ENCODE results near the gene DLX6.

The DLX6 gene

GRCh38 chr7:96995406-96996110, 9.8 kb upstream of the DLX6 start:
- no peak for DNase-seq (ENCODE audit: low read depth)

- DNase-seq (ENCODE audit: low read depth) = no peak
Observed at GRCh38 chr7:96996111-96996957, 9.0 kb upstream of the DLX6 start.

GRCh38 chr7:96996958-96997511, 8.3 kb upstream of the DLX6 start:
- no peak for DNase-seq (ENCODE audit: low read depth)

GRCh38 chr7:96997512-96998032, 7.8 kb upstream of the DLX6 start:
- DNase-seq (ENCODE audit: low read depth) = no peak

GRCh38 chr7:96998333-96998732, 7.0 kb upstream of the DLX6 start:
- no peak for DNase-seq (ENCODE audit: low read depth)

- no peak for DNase-seq (ENCODE audit: low read depth)
Observed at GRCh38 chr7:96998744-96999143, 6.6 kb upstream of the DLX6 start.

- DNase-seq (ENCODE audit: low read depth) = no peak
Observed at GRCh38 chr7:97001221-97001620, 4.1 kb upstream of the DLX6 start.

- DNase-seq (ENCODE audit: low read depth) = no peak
Observed at GRCh38 chr7:97001656-97002554, 3.4 kb upstream of the DLX6 start.

GRCh38 chr7:97002555-97003261, 2.6 kb upstream of the DLX6 start:
- DNase-seq (ENCODE audit: low read depth) = no peak

GRCh38 chr7:97003262-97004246, 1.8 kb upstream of the DLX6 start:
- no peak for DNase-seq (ENCODE audit: low read depth)

GRCh38 chr7:97004247-97005182, 838 bp upstream of the DLX6 start:
- no peak for DNase-seq (ENCODE audit: low read depth)

GRCh38 chr7:97006055-97006815, 882 bp downstream of the DLX6 start:
- no peak for DNase-seq (ENCODE audit: low read depth)

- DNase-seq (ENCODE audit: low read depth) = no peak
Observed at GRCh38 chr7:97006816-97007582, 1.6 kb downstream of the DLX6 start.

- DNase-seq (ENCODE audit: low read depth) = no peak
Observed at GRCh38 chr7:97007583-97007861, 2.2 kb downstream of the DLX6 start.

- no peak for DNase-seq (ENCODE audit: low read depth)
Observed at GRCh38 chr7:97008275-97008917, 3.0 kb downstream of the DLX6 start.

- DNase-seq (ENCODE audit: low read depth) = no peak
Observed at GRCh38 chr7:97009753-97010732, 4.7 kb downstream of the DLX6 start.

Measured in stimulated activated CD8-positive, alpha-beta memory T cell treated with anti-CD3 and anti-CD28 coated beads, Interleukin-15, amount 100 ng/mL, for 24 hours (primary cell).